ENCODE results near the gene KRT39. TPM values are rescaled to one million over a fixed set of nuclear protein-coding genes. Genes with fewer than 3 reads are reported as not detected.
A peak's percentile ranks its signal among the peaks of the same experiment; 100 is the strongest.

The KRT39 gene
- total and polyA plus RNA-seq, 10 of the 15 experiments (the other 5 are each of a cell fraction or from before 2014, with no cell fraction given): not detected

DNA sequence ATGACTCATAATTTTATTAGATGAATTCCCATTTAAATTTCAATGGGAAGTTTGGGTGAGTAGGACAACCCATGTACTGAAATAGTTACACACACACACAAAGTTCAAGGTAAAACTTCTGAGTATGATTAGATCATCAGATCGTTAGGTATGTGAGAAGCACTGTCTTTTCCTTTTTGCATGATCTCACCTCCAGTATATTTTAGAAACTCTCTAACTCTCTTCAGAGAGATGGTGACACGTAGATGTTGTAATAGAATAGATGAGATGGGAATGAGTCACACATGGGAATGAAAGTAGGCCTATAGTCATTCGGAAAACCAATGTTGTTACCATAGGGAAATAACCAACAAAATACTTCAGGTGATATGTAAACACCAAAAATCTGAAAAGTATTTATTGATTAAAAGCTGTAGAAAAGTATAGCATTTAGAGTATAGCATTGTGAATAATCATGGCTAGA is 51.5 kb downstream of the KRT39 start (continued):
- TF ChIP-seq, protein P1, sequence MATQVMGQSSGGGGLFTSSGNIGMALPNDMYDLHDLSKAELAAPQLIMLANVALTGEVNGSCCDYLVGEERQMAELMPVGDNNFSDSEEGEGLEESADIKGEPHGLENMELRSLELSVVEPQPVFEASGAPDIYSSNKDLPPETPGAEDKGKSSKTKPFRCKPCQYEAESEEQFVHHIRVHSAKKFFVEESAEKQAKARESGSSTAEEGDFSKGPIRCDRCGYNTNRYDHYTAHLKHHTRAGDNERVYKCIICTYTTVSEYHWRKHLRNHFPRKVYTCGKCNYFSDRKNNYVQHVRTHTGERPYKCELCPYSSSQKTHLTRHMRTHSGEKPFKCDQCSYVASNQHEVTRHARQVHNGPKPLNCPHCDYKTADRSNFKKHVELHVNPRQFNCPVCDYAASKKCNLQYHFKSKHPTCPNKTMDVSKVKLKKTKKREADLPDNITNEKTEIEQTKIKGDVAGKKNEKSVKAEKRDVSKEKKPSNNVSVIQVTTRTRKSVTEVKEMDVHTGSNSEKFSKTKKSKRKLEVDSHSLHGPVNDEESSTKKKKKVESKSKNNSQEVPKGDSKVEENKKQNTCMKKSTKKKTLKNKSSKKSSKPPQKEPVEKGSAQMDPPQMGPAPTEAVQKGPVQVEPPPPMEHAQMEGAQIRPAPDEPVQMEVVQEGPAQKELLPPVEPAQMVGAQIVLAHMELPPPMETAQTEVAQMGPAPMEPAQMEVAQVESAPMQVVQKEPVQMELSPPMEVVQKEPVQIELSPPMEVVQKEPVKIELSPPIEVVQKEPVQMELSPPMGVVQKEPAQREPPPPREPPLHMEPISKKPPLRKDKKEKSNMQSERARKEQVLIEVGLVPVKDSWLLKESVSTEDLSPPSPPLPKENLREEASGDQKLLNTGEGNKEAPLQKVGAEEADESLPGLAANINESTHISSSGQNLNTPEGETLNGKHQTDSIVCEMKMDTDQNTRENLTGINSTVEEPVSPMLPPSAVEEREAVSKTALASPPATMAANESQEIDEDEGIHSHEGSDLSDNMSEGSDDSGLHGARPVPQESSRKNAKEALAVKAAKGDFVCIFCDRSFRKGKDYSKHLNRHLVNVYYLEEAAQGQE (IDR thresholded peaks at IDR 0.05; ENCODE audit: low read depth, low read length): no peak
- TF ChIP-seq, protein P2, sequence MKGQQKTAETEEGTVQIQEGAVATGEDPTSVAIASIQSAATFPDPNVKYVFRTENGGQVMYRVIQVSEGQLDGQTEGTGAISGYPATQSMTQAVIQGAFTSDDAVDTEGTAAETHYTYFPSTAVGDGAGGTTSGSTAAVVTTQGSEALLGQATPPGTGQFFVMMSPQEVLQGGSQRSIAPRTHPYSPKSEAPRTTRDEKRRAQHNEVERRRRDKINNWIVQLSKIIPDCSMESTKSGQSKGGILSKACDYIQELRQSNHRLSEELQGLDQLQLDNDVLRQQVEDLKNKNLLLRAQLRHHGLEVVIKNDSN (IDR thresholded peaks at IDR 0.05; ENCODE audit: borderline replicate concordance, extremely low read length, insufficient read depth, low read depth, low read length): no peak
- TF ChIP-seq IRF4 (IDR thresholded peaks at IDR 0.05; ENCODE audit: low read depth, low read length) (peak; percentile 70; the same call in 1 of the 2 replicates), SREBF2 (IDR thresholded peaks at IDR 0.05; ENCODE audit: low read length) (no peak), SP1 (IDR thresholded peaks at IDR 0.05; ENCODE audit: low read depth, low read length) (no peak), TCF7 (IDR thresholded peaks at IDR 0.05; ENCODE audit: borderline replicate concordance) (peak; percentile 59; the same call in 1 of the 2 replicates), BHLHE40 (IDR thresholded peaks at IDR 0.05; ENCODE audit: borderline replicate concordance in 1 of 2, low read depth in 2 of 2, low read length in 1 of 2) (no peak), MXI1 (IDR thresholded peaks at IDR 0.05; ENCODE audit: low read depth, low read length) (no peak), SMARCA5 (IDR thresholded peaks at IDR 0.05) (no peak), NFXL1 (IDR thresholded peaks at IDR 0.05; ENCODE audit: borderline replicate concordance) (no peak), POLR2A (IDR thresholded peaks at IDR 0.05; ENCODE audit: low read depth, low read length) (no peak), PAX8 (IDR thresholded peaks at IDR 0.05) (no peak)
- TF ChIP-seq, protein P3, sequence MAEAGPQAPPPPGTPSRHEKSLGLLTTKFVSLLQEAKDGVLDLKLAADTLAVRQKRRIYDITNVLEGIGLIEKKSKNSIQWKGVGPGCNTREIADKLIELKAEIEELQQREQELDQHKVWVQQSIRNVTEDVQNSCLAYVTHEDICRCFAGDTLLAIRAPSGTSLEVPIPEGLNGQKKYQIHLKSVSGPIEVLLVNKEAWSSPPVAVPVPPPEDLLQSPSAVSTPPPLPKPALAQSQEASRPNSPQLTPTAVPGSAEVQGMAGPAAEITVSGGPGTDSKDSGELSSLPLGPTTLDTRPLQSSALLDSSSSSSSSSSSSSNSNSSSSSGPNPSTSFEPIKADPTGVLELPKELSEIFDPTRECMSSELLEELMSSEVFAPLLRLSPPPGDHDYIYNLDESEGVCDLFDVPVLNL (IDR thresholded peaks at IDR 0.05; ENCODE audit: low read depth, low read length): no peak

All from GM12878 (cell line).